ENCODE data around the gene LPCAT4.
"Not testable (repeated sequence)": the region's sequence is repeated elsewhere in the genome, so short reads cannot be mapped to it uniquely, and the experiment has no call there.

Gene LPCAT4

GRCh38 chr15:34362047-34362773, 4.8 kb downstream of the LPCAT4 start:
- no peak for DNase-seq

- DNase-seq = no peak
These were observed 5.7 kb downstream of the LPCAT4 start for GRCh38 chr15:34361278-34361677.

DNA sequence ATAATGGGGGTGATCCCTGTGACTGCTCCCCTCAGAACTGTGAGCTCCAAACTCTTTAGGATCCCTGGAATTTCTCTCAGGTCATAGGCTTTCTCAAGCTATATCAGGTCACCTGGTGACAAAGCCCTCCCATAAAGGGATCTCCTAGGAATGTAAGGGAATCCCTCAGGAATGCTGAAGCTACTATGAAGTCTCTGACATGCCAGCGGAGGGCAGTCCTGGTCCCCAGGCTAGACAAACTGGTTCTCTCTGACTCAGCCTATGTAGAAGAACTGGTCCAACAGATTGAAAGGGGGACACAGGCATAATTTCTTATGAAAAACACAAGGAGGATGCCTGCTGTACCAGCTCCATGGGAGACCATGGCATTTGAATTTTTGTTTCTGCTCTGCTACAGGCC, 6.7 kb downstream of the LPCAT4 start:
- DNase-seq = no peak

DNA sequence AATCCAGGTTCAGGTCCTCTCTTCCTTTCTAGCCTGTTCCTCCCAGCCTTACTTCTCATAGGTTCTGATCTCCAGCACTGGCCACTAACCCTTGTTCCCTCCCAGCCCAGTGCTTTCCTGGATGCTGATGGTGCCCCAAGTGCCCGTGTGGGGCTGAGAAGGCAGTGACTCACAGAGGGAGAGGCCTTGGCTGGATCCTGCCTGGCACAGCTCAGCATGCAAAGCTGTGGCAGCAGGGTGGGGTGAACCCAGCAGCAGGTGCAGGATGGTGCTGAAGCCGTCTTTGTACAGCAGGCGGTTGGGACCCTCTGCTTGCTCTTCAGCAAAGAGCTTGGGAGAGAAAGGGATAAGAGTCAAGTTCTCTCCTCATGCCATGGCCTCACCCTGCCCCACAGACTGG, 7.6 kb downstream of the LPCAT4 start:
- no peak for DNase-seq

DNA sequence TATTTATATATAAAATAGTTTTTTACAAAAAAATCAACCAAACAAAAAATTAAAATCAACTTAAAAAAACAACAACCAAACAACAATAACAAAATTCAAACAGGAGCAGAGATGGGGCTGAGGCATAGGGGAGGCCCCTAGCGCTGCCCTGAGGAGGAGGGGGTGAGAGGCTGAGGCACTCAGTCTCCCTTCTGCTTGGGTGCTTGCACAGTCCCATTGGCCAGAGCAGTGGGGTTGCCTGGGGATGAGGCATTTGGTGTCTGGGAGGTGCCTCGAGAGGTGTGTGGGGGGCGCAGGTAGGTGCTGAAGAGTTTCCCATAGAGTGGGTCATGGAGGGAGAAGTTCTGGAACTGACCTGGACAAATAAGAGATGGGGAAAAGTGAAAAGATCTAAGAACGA, 8.0 kb downstream of the LPCAT4 start:
- DNase-seq = no peak

GRCh38 chr15:34358367-34358766, 8.6 kb downstream of the LPCAT4 start:
- no peak for DNase-seq

DNA sequence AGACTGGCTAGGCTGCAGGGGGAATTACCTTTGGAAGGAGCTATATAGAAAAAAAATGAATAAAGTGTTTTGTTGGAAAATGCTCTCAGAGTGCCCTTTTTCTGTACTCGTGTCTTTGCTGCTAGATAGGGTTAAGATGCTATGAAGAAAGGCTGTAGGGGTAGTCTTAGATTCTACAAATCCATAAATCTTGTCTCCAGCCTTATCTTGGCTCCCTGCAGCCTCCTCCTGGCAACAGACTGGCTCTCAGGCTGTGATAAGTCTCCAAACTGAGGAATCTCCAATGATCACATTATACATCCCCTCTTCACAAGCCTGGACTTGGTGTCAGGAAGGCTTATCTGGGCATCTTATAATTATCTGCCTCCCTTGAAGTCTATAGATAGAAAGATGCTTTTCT, 9.3 kb downstream of the LPCAT4 start:
- DNase-seq = no peak

- DNase-seq = peak; percentile 44 to 52
These were observed 11.8 kb downstream of the LPCAT4 start for GRCh38 chr15:34355241-34355640.

DNA sequence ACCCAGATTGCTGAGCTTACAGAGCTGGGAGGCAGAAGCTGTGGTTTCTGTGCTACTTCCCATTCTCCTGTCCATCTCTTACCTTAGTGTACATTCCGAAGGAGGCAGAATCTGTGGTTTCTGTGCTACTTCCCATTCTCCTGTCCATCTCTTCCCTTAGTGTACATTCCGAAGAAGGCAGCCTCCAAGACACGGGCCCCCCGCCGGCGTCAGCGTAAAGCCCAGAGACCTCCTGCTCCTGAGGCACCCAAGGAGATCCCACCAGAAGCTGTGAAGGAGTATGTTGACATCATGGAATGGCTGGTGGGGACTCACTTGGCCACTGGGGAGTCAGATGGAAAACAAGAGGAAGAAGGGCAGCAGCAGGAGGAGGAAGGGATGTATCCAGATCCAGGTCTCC, 12.7 kb downstream of the LPCAT4 start:
- DNase-seq = no peak

- no peak for DNase-seq
These were observed 13.4 kb downstream of the LPCAT4 start for GRCh38 chr15:34353627-34354026.

- not testable (repeated sequence) for DNase-seq
These were observed 14.0 kb downstream of the LPCAT4 start for GRCh38 chr15:34352996-34353395.

GRCh38 chr15:34349769-34350168, 17.2 kb downstream of the LPCAT4 start:
- DNase-seq = no peak

- DNase-seq = no peak
These were observed 18.2 kb downstream of the LPCAT4 start for GRCh38 chr15:34348735-34349300.

DNA sequence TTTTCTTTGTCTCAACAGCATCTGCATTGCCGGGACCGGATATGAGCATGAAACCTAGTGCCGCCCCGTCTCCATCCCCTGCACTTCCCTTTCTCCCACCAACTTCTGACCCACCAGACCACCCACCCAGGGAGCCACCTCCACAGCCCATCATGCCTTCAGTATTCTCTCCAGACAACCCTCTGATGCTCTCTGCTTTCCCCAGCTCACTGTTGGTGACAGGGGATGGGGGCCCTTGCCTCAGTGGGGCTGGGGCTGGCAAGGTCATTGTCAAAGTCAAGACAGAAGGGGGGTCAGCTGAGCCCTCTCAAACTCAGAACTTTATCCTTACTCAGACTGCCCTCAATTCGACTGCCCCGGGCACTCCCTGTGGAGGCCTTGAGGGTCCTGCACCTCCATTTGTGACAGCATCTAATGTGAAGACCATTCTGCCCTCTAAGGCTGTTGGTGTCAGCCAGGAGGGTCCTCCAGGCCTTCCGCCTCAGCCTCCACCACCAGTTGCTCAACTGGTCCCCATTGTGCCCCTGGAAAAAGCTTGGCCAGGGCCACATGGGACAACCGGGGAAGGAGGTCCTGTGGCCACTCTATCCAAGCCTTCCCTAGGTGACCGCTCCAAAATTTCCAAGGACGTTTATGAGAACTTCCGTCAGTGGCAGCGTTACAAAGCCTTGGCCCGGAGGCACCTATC, 18.9 kb downstream of the LPCAT4 start:
- DNase-seq = no peak

- DNase-seq = peak; percentile 93 to 94
These were observed 24.0 kb downstream of the LPCAT4 start, which contains the start of the genes NOP10 and NUTM1 for GRCh38 chr15:34342737-34343575. TSS of gene NOP10 (minus strand) at chr15:34343136. CDS start at chr15:34343073, 63 bp downstream. TSS of gene NUTM1 (plus strand) at chr15:34343315. CDS start at chr15:34343697, 382 bp downstream.

DNA sequence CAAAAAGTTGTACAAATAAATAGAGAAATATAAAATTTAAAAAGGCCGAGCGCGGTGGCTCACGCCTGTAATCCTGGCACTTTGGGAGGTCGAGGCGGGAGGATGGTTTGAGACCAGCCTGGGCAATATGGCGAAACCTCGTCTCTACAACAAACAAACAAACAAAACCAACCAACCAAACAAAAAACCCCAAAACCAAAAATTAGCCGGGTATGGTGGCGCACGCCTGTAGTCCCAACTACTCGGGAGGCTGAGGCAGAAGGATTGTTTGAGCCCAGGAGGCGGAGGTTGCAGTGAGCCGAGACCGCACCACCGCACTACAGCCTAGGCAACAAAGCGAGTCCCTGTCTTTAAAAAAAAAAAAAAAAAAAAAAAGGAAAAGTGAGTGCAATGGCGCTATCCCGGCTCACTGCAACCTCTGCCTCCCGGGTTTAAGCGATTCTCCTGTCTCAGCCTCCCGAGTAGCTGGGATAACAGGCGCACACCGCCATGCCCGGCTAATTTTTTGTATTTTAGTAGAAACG, 24.7 kb downstream of the LPCAT4 start:
- DNase-seq = not testable (repeated sequence)

- peak; percentile 58 to 61 for DNase-seq
These were observed 25.4 kb downstream of the LPCAT4 start for GRCh38 chr15:34341381-34342212.

DNA sequence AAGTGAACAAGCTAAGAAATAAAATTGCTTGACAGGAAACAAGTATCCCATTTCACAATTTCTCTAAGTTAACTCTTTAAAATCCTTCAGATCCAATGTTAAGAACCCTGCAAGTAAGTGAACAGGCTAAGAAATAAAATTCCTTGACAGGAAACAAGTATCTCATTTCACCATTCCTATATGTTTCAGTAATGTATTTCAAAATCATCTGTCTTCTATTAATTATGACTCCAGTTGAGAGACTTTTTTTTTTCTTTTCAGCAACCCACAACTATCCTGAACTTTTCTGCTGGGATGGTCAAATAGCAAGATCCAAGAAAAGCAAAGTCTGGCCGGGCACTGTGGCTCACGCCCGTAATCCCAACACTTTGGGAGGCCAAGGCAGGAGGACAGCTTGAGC, 27.1 kb downstream of the LPCAT4 start:
- DNase-seq = no peak

DNA sequence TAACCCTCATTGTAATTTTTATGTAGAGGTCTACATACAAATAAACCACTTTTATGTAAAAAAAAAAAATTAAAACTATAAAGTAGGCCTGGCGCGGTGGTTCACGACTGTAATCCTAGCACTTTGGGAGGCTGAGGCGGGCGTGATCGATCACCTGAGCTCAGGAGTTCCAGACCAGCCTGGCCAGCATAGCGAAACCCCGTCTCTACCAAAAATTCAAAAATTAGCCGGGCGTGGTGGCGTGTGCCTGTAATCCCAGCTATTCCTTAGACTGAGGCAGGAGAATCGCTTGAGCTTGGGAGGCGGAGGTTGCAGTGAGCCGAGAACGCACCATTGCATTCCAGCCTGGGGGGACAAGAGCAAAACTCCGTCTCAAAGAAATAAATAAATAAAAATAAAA, 28.6 kb downstream of the LPCAT4 start:
- DNase-seq = no peak

- DNase-seq = peak; percentile 96 to 97
These were observed 29.3 kb downstream of the LPCAT4 start, which contains the start of gene SLC12A6 for GRCh38 chr15:34337557-34338306. TSS of gene SLC12A6 (minus strand) at chr15:34337781. CDS start at chr15:34336680, 1,101 bp downstream.

Data from inflammatory macrophage (primary cell).